Astrocyte (in vitro differentiated cells and primary cell): ENCODE results near the gene TMOD4. TPM values are rescaled to one million over a fixed set of nuclear protein-coding genes. Genes with fewer than 3 reads are reported as not detected.

Source experiments
- DNase-seq: peaks from one replicate; pipeline ENCODE4 v3.0.0-alpha.2; 2010; ENCODE audit warnings: low read depth
- FAIRE-seq: peaks from 2 replicates; lab custom pipeline; 2011; peaks lifted over from hg19 to GRCh38; lab: Jason Lieb, UNC
- H2AFZ ChIP-seq: 2 replicates; pipeline ENCODE4 v1.6.0; 2012; ENCODE audit warnings: low read depth, low read length, inconsistent platforms
- H3K27ac ChIP-seq: 2 replicates; pipeline ENCODE4 v1.5.1; 2011; ENCODE audit warnings: low read depth, low read length, inconsistent platforms
- H3K27me3 ChIP-seq: 2 replicates; pipeline ENCODE4 v1.6.0; 2011; ENCODE audit warnings: low read length, inconsistent platforms; ENCODE audit not compliant: insufficient read depth
- H3K36me3 ChIP-seq: 2 replicates; pipeline ENCODE4 v1.5.1; 2011; ENCODE audit warnings: low read length, inconsistent platforms; ENCODE audit not compliant: insufficient read depth
- H3K4me1 ChIP-seq: 2 replicates; pipeline ENCODE4 v1.5.1; 2011; ENCODE audit warnings: low read length, inconsistent platforms; ENCODE audit not compliant: insufficient read depth
- H3K4me2 ChIP-seq: 2 replicates; pipeline ENCODE4 v1.6.0; 2012; ENCODE audit warnings: low read length, inconsistent platforms
- H3K4me3 ChIP-seq: 2 replicates; pipeline ENCODE4 v1.5.1; 2011; ENCODE audit warnings: low read depth, mild to moderate bottlenecking, low read length, inconsistent platforms; ENCODE audit not compliant: insufficient read depth
- H3K79me2 ChIP-seq: 2 replicates; pipeline ENCODE4 v1.6.0; 2012; ENCODE audit warnings: mild to moderate bottlenecking, low read length, inconsistent platforms; ENCODE audit not compliant: insufficient read depth
- H3K9ac ChIP-seq: 2 replicates; pipeline ENCODE4 v1.6.0; 2012; ENCODE audit warnings: mild to moderate bottlenecking, low read length, inconsistent platforms
- H3K9me3 ChIP-seq: 2 replicates; pipeline ENCODE4 v1.5.1; 2012; ENCODE audit warnings: low read depth, mild to moderate bottlenecking, low read length, inconsistent platforms; ENCODE audit not compliant: insufficient read depth
- H4K20me1 ChIP-seq: 2 replicates; pipeline ENCODE4 v1.6.0; 2012; ENCODE audit warnings: low read length, inconsistent platforms; ENCODE audit not compliant: insufficient read depth
- H3K27ac Mint-ChIP-seq: one replicate; pipeline ENCODE4 v1.8.0; 2021; ENCODE audit warnings: mild to moderate bottlenecking, mixed read lengths; ENCODE audit not compliant: unreplicated experiment
- H3K27me3 Mint-ChIP-seq: one replicate; pipeline ENCODE4 v1.8.0; 2021; ENCODE audit warnings: low read depth, mixed read lengths; ENCODE audit not compliant: unreplicated experiment
- H3K36me3 Mint-ChIP-seq: one replicate; pipeline ENCODE4 v1.8.0; 2021; ENCODE audit warnings: low read depth, mixed read lengths; ENCODE audit not compliant: unreplicated experiment
- H3K4me1 Mint-ChIP-seq: one replicate; pipeline ENCODE4 v1.8.0; 2021; ENCODE audit warnings: low read depth, mixed read lengths; ENCODE audit not compliant: unreplicated experiment
- H3K4me3 Mint-ChIP-seq: one replicate; pipeline ENCODE4 v1.8.0; 2021; ENCODE audit warnings: mild to moderate bottlenecking, moderate library complexity, mixed read lengths; ENCODE audit not compliant: unreplicated experiment
- H3K9me3 Mint-ChIP-seq: one replicate; pipeline ENCODE4 v1.8.0; 2021; ENCODE audit warnings: mild to moderate bottlenecking, mixed read lengths; ENCODE audit not compliant: unreplicated experiment
- EZH2 ChIP-seq: IDR thresholded peaks from 2 replicates; pipeline ENCODE4 v1.6.1; 2012; ENCODE audit warnings: mild to moderate bottlenecking, low read length, inconsistent platforms; ENCODE audit not compliant: insufficient read depth
- total RNA-seq: library from RNA; stranded (reverse); gene quantifications from 2 replicates; pipeline ENCODE4 v1.2.1, GENCODE V29; 2021
- TF ChIP-seq, protein P1 (sequence below): IDR thresholded peaks from 2 replicates; pipeline ENCODE4 v1.5.1; 2011; ENCODE audit warnings: low read depth, mild to moderate bottlenecking, inconsistent platforms, low read length, moderate library complexity; ENCODE audit not compliant: insufficient read depth

Gene TMOD4
- total RNA-seq, 1 donor from 2014 or later = 1.4 TPM

DNA sequence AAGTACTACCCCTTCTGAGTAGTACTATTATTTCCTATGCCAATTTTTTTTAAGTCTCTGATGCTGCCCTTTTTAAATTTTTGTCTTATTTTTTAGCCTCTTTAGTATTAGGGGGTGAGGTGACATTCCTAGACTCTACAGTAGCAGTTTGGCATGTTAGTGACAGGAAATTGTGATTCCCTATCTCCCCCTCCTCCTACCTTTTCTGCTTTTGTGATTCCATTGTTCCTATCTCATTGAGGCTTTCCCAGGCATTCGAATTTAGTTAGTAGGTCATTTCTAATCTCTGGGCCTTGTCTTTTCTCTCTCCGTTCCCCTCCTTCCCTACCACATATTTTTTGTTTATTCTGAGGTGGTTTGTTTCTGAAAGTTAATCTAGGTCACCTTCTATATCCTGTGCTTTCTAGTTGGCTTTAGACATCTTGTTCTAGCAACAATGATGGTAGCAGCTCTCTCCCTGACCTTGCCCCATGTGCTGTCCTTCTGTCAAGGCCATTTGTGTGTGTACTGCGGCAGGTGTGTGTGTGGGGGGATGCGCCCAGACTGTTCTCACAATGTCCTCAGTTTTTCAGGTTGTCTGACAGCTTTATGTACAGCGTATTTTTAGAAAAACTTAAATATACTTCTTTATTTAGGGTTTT is 50.9 kb downstream of the TMOD4 start:
- H3K4me1 Mint-ChIP-seq = peaks cover 4% of the 10 kb centered on the region
- Histone ChIP-seq H3K9me3 (no peaks in the 10 kb centered on the region), H2AFZ (no peak overlapping the region), H3K27me3 (no peaks in the 10 kb centered on the region), H3K4me3 (no peak overlapping the region), H4K20me1 (no peaks in the 10 kb centered on the region), H3K27ac (no peak overlapping the region), H3K9ac (no peak overlapping the region), H3K4me1 (no peaks in the 10 kb centered on the region), H3K79me2 (no peaks in the 10 kb centered on the region), H3K36me3 (no peaks in the 10 kb centered on the region), H3K4me2 (no peak overlapping the region)
- FAIRE-seq (no peak), DNase-seq (no peak)
- no peak overlapping the region for H3K27ac Mint-ChIP-seq
- H3K9me3 Mint-ChIP-seq = no peaks in the 10 kb centered on the region
- H3K36me3 Mint-ChIP-seq = peaks cover 1% of the 10 kb centered on the region
- TF ChIP-seq, protein P1, sequence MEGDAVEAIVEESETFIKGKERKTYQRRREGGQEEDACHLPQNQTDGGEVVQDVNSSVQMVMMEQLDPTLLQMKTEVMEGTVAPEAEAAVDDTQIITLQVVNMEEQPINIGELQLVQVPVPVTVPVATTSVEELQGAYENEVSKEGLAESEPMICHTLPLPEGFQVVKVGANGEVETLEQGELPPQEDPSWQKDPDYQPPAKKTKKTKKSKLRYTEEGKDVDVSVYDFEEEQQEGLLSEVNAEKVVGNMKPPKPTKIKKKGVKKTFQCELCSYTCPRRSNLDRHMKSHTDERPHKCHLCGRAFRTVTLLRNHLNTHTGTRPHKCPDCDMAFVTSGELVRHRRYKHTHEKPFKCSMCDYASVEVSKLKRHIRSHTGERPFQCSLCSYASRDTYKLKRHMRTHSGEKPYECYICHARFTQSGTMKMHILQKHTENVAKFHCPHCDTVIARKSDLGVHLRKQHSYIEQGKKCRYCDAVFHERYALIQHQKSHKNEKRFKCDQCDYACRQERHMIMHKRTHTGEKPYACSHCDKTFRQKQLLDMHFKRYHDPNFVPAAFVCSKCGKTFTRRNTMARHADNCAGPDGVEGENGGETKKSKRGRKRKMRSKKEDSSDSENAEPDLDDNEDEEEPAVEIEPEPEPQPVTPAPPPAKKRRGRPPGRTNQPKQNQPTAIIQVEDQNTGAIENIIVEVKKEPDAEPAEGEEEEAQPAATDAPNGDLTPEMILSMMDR = no peak
- TF ChIP-seq EZH2 = no peak
- H3K4me3 Mint-ChIP-seq = no peak overlapping the region
- no peaks in the 10 kb centered on the region for H3K27me3 Mint-ChIP-seq

Other genes with a start within 250 kb of the TMOD4 start
- 28.4 and 30.0 TPM in 2 replicates for gene SETDB1, start 249.6 kb downstream of the TMOD4 start, total RNA-seq
- 177 and 189 TPM in 2 replicates for gene CERS2, start 201.1 kb downstream of the TMOD4 start, total RNA-seq
- not detected in 2 replicates for gene ANXA9, start 193.7 kb downstream of the TMOD4 start, total RNA-seq
- 8.5 and 8.8 TPM in 2 replicates for gene MINDY1, start 169.1 kb downstream of the TMOD4 start, total RNA-seq
- 14.3 and 17.6 TPM in 2 replicates for gene PRUNE1, start 167.5 kb downstream of the TMOD4 start, total RNA-seq
- 0.29 and 0.73 TPM in 2 replicates for gene BNIPL, start 139.4 kb downstream of the TMOD4 start, total RNA-seq
- 1.3 and 1.7 TPM in 2 replicates for gene C1orf56, start 128.2 kb downstream of the TMOD4 start, total RNA-seq
- 107 and 116 TPM in 2 replicates for gene CDC42SE1, start 116.4 kb downstream of the TMOD4 start, total RNA-seq
- 69.3 and 77.4 TPM in 2 replicates for gene MLLT11, start 115.6 kb downstream of the TMOD4 start, total RNA-seq
- 3.6 and 3.8 TPM in 2 replicates for gene GABPB2, start 105.2 kb downstream of the TMOD4 start, total RNA-seq
- gene SEMA6C, start 29.4 kb downstream of the TMOD4 start, total RNA-seq = 7.4 and 7.5 TPM in 2 replicates
- gene TNFAIP8L2, start 19.3 kb downstream of the TMOD4 start, total RNA-seq = not detected in 2 replicates
- gene LYSMD1, start 10.1 kb downstream of the TMOD4 start, total RNA-seq = 9.5 and 9.9 TPM in 2 replicates
- gene SCNM1, start 9.8 kb downstream of the TMOD4 start, total RNA-seq = 64.3 and 66.5 TPM in 2 replicates
- gene VPS72, start 14.2 kb upstream of the TMOD4 start, total RNA-seq = 59.0 and 62.2 TPM in 2 replicates
- 104 and 121 TPM in 2 replicates for gene PIP5K1A, start 22.6 kb upstream of the TMOD4 start, total RNA-seq
- gene PSMD4, start 78.8 kb upstream of the TMOD4 start, total RNA-seq = 154 and 171 TPM in 2 replicates
- 15.4 and 19.1 TPM in 2 replicates for gene ZNF687, start 106.3 kb upstream of the TMOD4 start, total RNA-seq
- gene PI4KB, start 151.4 kb upstream of the TMOD4 start, total RNA-seq = 59.4 and 67.8 TPM in 2 replicates
- 55.3 and 61.3 TPM in 2 replicates for gene RFX5, start 171.3 kb upstream of the TMOD4 start, total RNA-seq
- gene SELENBP1, start 196.7 kb upstream of the TMOD4 start, total RNA-seq = 7.2 and 7.3 TPM in 2 replicates
- 314 and 316 TPM in 2 replicates for gene PSMB4, start 223.6 kb upstream of the TMOD4 start, total RNA-seq